Keratinocyte (primary cell): ENCODE measurements around the gene OTOF.

Source experiments
- CTCF ChIP-seq, 3 experiments: IDR thresholded peaks in 1 of 3; conservative IDR thresholded peaks in 1 of 3; optimal IDR thresholded peaks in 1 of 3; 2 replicates in 2 of 3; 3 replicates in 1 of 3; pipeline versions ENCODE3 to v1.5.1; 2011; ENCODE audit warnings: low read length in 3 of 3, mild to moderate bottlenecking in 3 of 3, moderate library complexity in 2 of 3, control low read depth in 1 of 3, inconsistent platforms in 1 of 3; ENCODE audit not compliant: insufficient read depth in 2 of 3; ENCODE audit errors: extremely low read depth in 1 of 3
- EZH2 ChIP-seq: IDR thresholded peaks from one replicate; pipeline ENCODE4 v1.6.1; 2012; ENCODE audit warnings: inconsistent platforms, mild to moderate bottlenecking, low read length, moderate library complexity

GRCh38 chr2:26455670-26456439 lies 22.1 kb downstream of the OTOF start:
- TF ChIP-seq CTCF (optimal IDR thresholded peaks at IDR 0.05 in 1 of 3, IDR thresholded peaks at IDR 0.05 in 1 of 3, conservative IDR thresholded peaks at IDR 0.05 in 1 of 3; ENCODE audit: extremely low read depth in 1 of 3, insufficient read depth in 2 of 3, low read length in 3 of 3) (no peak), EZH2 (no peak)
